Measurements from ENCODE around the gene CHDH.

GRCh38 chr3:53823956-53824657 is 22.1 kb downstream of the CHDH start:
- TF ChIP-seq CTCF (IDR thresholded peaks at IDR 0.05; ENCODE audit: extremely low read depth in 1 of 2, insufficient read depth in 1 of 2, low read depth in 1 of 2, low read length in 2 of 2), result no peak
- no peak for TF ChIP-seq EZH2 (IDR thresholded peaks at IDR 0.05; ENCODE audit: borderline replicate concordance, low read depth, low read length, severe bottlenecking)
- no peak for TF ChIP-seq POLR2A (IDR thresholded peaks at IDR 0.05; ENCODE audit: low read depth, low read length)
- TF ChIP-seq MYC (IDR thresholded peaks at IDR 0.05; ENCODE audit: low read depth, low read length), result no peak
- no peak for TF ChIP-seq POLR2AphosphoS5 (IDR thresholded peaks at IDR 0.05; ENCODE audit: insufficient read depth, low read depth, low read length)
- no peak for TF ChIP-seq MAX (IDR thresholded peaks at IDR 0.05; ENCODE audit: insufficient read depth, insufficient read length)
- no peak for TF ChIP-seq JUN (IDR thresholded peaks at IDR 0.05; ENCODE audit: borderline replicate concordance, insufficient read depth, insufficient read length, low read depth)
- TF ChIP-seq GATA2 (IDR thresholded peaks at IDR 0.05; ENCODE audit: insufficient read depth, insufficient read length, low read depth, low read length), result no peak
